HG03060 (cell line): ENCODE results near the gene HAUS7.

Experiments used
- ATAC-seq: cut with Tn5 transposase; IDR thresholded peaks from one replicate; pipeline ENCODE4 v1.9.1; 2021; ENCODE audit warnings: low read depth, moderate number of reproducible peaks; ENCODE audit not compliant: unreplicated experiment

HAUS7 gene

GRCh38 chrX:153443476-153444332, 26.7 kb downstream of the HAUS7 start:
- ATAC-seq, result no peak

DNA sequence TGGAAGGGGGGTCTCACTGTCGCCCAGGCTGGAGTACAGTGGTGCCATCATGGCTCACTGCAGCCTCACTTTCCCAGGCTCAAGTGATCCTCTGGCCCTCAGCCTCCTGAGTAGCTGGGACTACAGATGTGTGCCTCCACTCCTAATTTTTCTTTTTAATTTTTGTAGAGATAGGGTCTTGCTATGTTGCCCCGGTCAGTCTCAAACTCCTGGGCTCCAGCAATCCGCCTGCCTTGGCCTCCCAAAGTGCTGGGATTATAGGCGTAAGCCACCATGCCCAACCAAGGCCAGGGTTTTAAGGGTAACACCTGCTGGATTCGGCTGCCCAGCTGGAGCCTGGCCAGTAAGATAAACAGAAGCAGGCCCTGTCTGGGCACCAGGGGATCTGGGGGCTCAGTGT, 27.9 kb downstream of the HAUS7 start:
- ATAC-seq, result no peak

GRCh38 chrX:153441981-153442380, 28.4 kb downstream of the HAUS7 start:
- no peak for ATAC-seq

- ATAC-seq, result no peak
These were observed 29.1 kb downstream of the HAUS7 start for GRCh38 chrX:153441296-153441695.

DNA sequence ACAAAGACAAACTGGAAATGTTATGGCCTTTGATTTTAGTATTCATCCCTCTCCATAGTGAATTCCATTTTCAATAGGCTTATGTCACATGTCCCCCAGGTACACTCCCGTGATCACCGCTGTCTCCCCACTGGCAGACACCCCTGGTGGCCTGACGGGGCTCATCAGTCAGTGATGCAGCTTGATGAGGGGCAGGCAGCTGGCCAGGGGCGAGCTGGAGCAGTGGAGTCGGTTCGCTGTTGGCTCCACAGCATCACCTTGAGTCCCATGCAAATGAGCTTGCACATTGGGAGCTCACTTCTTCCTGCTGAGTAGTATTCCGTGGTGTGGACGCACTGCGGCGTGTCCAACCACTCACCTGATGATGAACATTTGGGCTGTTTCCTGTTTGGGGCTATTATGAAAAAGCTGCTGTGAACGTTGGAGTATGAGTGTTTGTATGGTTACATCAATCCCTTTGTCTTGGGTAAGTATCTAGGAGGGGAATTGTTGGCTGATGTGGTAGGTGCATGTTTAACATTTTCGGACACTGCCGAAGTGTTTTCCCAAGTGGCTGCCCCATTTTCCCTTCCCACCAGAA, 29.7 kb downstream of the HAUS7 start:
- ATAC-seq, result no peak

DNA sequence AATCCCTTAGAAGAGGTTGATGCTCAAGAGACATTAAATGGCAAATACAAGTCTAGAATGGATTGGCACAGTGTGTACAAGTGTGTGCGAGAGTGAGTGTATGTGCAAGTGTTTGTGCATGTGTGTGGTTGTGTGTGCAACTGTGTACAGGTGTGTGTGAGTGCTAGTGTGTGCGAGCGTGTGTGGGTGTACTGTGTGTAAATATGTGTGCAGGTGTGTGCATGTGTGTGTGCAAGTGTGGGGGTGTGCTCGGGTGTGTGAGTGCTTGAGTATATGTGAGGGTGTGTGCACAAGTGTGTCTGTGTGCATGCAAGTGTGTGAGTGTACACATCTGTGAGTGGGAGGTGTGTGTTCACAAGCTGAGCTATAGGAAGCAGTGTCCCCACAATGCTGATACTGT, 30.4 kb downstream of the HAUS7 start:
- ATAC-seq, result no peak

- ATAC-seq, result no peak
These were observed 31.8 kb downstream of the HAUS7 start for GRCh38 chrX:153438532-153438931.

DNA sequence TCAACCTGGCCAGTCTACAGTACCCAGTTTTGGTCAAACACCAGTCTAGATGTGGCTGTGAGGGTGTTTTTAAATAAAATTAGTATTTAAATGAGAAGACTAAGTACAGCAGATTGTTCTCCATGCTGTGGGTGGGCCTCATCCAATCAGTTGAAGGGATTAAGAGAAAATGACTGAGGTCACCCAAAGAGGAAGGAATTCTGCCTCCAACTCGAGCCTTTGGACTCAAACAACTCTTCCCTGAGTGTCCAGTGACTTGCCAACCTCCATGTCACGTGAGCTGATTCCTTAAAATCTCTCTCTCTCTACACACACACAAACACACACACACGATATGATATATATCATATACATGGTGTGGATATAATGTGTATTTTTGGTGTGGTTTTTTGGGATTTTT, 34.5 kb downstream of the HAUS7 start:
- ATAC-seq, result no peak

DNA sequence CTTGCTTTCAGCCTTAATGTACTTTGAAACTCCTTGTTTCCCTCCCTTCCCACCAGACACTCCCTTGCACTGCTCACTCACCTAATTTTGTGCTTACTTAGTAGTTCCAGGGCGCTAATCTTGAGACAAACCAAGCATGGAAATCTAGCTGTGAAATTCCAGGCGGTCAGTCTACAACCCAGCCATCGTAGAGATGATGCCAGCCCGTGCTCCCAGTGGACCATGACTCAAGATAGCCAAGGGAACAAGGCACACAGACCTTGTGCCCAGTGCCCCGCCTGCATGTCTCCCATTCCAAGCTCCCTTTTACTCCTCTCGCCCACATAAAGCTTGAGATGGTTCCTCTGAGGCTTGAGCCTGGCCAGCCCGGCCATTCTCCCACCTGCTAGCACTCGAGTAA, 35.6 kb downstream of the HAUS7 start:
- ATAC-seq, result no peak

DNA sequence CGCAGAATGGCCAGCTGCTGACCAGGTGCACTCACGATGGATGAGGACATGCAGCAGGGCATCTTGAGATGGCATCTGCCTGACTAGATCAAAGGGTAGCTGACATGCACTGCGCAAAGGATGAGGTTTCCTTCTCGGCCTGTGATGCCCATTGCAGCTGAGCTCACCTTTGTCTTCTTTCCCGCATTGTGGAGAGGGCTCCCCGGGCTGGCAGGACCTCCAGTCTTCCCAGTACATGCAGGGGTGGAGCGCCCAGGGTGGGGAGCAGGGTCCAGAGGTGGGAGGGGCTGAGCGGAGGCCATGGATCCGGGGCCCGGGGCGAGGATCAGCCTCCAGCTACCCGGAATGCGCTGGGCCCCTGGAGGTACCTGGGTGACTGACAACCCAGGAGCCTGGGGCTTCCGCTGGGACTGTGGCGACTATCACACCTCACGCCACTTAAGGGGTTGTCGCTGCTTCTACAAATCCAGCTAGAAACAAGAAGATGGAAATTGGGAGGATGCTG, 36.5 kb downstream of the HAUS7 start:
- ATAC-seq, result no peak

DNA sequence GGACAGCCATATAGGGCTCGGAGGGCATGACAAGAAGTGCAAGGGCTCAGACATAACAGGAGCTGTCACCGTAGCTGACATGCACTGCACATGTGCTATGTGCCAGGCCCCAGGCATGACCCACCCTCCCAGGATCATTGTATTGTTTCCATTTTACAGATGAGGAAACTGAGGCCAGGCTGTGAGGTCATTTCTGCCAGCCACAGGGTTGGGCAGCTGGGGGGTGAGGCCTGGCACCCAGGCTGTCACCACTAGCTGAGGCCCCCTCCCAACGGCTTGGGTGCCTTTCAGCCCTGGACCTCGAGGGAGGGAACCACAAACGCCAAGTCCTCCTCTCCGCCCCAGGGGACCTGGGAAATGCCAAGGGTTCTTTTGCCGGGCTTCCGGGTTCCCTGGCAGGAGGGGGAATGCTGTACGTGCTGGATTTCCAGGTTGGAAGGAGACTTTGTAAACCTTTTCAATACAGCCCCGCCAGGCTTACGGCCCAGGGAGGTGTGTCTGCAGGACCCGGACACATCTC, 37.2 kb downstream of the HAUS7 start:
- no peak for ATAC-seq

DNA sequence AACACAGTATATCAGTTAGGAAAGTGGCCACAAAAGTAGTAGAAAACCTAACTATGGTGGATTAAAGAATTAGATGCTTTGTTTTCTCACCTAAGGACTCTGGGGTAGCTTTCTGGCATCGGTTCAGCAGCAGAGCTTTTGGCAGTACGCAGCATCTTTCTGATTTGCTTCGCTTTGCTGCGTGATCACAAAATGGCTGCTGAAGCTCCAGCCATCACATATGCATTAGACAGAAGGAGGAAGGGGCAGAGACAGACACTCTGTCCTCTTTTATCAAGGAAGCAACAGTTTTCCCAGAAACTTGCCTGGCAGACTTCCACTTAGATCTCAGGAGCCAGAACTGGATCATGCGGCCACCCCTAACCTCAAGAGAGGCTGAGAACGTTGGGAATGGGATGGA, 39.6 kb downstream of the HAUS7 start:
- no peak for ATAC-seq

DNA sequence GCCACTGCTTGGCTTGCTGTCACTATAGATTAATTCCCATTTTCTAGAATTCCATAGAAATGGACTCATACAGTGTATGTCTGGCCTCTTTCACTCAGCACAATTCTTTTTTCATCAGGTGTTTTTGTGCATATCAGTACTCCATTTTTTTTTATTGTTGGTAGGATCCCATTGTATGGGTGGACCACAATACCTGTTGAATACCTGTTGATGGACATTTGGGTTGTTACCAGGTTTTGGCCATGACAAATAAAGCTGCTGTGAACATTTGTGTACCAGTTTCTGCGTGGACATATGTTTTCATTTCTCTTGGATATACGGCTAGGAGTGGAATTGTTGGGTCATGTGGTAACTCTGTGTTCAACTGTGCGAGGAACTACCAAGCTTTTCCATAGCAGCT, 44.2 kb downstream of the HAUS7 start:
- no peak for ATAC-seq

DNA sequence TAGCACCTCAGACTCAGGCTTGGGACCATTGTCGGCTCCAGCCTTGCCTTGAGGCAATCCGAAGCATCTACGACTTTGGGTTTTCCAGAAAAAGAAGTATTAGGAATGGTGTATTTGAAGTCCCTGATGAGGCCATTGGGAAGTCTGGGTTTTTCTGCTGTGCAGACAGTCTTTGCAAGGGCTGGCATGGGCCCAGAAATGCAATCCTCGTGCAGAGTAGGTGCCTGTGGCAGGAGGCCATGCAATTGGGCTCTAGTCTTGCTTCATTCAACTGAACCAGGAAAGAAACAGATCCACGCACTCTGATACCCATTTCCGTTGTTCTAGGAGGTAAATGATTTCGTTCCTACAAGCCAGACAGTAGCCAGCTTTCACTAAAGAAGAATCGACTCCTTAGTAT, 46.7 kb downstream of the HAUS7 start:
- ATAC-seq, result no peak

DNA sequence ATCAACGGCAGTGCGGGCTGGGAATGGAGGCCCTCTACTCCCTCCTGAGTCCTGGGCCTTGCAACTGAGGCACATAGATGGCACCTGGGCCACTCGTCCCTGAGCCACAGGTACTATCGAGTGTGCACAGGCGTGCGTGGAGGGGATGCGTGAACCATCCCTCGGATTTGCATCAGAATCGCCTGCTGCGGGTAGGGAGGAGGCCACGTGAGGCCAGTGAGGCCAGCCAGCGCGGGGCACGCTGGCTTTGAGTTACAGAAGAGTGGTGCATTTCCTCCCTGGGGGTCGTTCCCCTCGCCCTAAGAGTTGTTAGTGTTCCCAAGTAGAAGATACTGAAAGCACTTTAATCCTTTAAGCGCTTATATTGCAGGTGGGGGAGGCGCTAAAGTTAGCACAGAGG, 48.5 kb downstream of the HAUS7 start:
- no peak for ATAC-seq

- no peak for ATAC-seq
These were observed 49.4 kb downstream of the HAUS7 start for GRCh38 chrX:153420851-153421599.

DNA sequence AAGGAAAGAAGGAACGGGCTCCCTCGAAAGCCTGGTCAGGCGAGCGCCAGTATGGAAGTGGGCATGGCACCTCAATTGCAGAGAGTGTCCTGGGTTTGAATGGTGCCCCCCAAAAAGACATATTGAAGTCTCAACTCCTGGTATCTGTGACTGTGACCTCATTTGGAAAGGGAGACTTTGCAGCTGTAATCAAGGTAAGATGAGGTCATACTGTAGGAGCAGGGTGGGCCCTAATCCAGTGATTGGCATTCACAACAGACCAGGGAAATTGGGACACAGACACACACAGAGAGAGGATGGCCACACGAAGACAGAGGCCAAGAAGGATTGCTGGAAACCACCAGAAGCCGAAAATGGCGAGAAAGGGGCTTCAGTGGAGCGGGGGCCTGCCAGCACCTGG, 52.7 kb downstream of the HAUS7 start:
- no peak for ATAC-seq

- ATAC-seq, result no peak
These were observed 53.5 kb downstream of the HAUS7 start for GRCh38 chrX:153416781-153417450.

GRCh38 chrX:153414856-153415510, 55.4 kb downstream of the HAUS7 start:
- ATAC-seq, result no peak

DNA sequence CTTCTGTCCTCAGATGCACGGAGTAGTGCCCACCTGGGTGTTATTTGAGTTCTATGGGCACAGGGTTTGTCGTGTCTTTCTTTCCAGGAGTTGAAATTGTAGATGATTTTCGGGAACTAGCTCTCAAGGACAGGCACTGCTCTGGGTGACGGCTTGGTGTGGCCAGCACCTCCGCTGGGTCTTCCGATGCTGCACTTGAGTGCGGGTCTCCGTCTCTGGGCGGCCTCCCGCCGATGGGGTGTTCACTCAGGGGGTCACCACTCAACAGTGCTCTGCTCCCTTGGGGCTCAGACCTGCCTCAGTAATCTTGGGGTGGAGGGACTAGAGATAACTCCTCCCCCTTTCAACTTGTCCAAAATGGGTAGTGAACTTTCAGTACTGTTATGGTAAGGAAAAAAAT, 56.6 kb downstream of the HAUS7 start:
- no peak for ATAC-seq
